ENCODE measurements around the gene SSC5D.

The SSC5D gene

GRCh38 chr19:55536951-55537740 is 48.9 kb downstream of the SSC5D start, which contains the start of gene SBK2:
Gene SBK2, minus strand, starts transcription at chr19:55537133. Its CDS starts 839 bp downstream, at chr19:55536294.
- DNase-seq (ENCODE audit: low read depth) = no peak

GRCh38 chr19:55537741-55538111 is 49.5 kb downstream of the SSC5D start:
- DNase-seq (ENCODE audit: low read depth) = no peak

GRCh38 chr19:55538132-55538531 is 49.9 kb downstream of the SSC5D start:
- no peak for DNase-seq (ENCODE audit: low read depth)

- no peak for DNase-seq (ENCODE audit: low read depth)
Measured at GRCh38 chr19:55539090-55539984, 51.1 kb downstream of the SSC5D start.

GRCh38 chr19:55540619-55541018 is 52.4 kb downstream of the SSC5D start:
- no peak for DNase-seq (ENCODE audit: low read depth)

- no peak for DNase-seq (ENCODE audit: low read depth)
Measured at GRCh38 chr19:55541091-55541490, 52.9 kb downstream of the SSC5D start.

GRCh38 chr19:55542292-55542855 is 54.1 kb downstream of the SSC5D start:
- no peak for DNase-seq (ENCODE audit: low read depth)

- DNase-seq (ENCODE audit: low read depth) = no peak
Measured at GRCh38 chr19:55543567-55543966, 55.3 kb downstream of the SSC5D start.

GRCh38 chr19:55544014-55544413 is 55.8 kb downstream of the SSC5D start:
- no peak for DNase-seq (ENCODE audit: low read depth)

GRCh38 chr19:55544776-55545439 is 56.7 kb downstream of the SSC5D start:
- DNase-seq (ENCODE audit: low read depth) = no peak

- no peak for DNase-seq (ENCODE audit: low read depth)
Measured at GRCh38 chr19:55545443-55545842, 57.2 kb downstream of the SSC5D start, which contains the start of gene SBK3. Gene SBK3, minus strand, starts transcription at chr19:55545543. Its CDS starts 0 bp downstream, at chr19:55545543.

- DNase-seq (ENCODE audit: low read depth) = no peak
Measured at GRCh38 chr19:55546011-55546410, 57.8 kb downstream of the SSC5D start.

- no peak for DNase-seq (ENCODE audit: low read depth)
Measured at GRCh38 chr19:55546822-55547614, 58.8 kb downstream of the SSC5D start.

- peak; percentile 63 for DNase-seq (ENCODE audit: low read depth)
Measured at GRCh38 chr19:55549500-55550320, 61.5 kb downstream of the SSC5D start.

- no peak for DNase-seq (ENCODE audit: low read depth)
Measured at GRCh38 chr19:55550321-55550650, 62.0 kb downstream of the SSC5D start.

GRCh38 chr19:55552206-55552605 is 64.0 kb downstream of the SSC5D start:
- DNase-seq (ENCODE audit: low read depth) = no peak

- DNase-seq (ENCODE audit: low read depth) = peak; percentile 83
Measured at GRCh38 chr19:55552620-55553019, 64.4 kb downstream of the SSC5D start.

GRCh38 chr19:55553217-55554182 is 65.3 kb downstream of the SSC5D start:
- no peak for DNase-seq (ENCODE audit: low read depth)

- DNase-seq (ENCODE audit: low read depth) = no peak
Measured at GRCh38 chr19:55554302-55554701, 66.1 kb downstream of the SSC5D start.
